NOMO-1 treated with DMSO at 0.1 percent for 48 hours (cell line): ENCODE data around the gene KBTBD13.

ENCODE experiments used
- DNase-seq: peaks from one replicate; lab custom pipeline; 2025; ENCODE audit not compliant: unreplicated experiment; lab: John Stamatoyannopoulos, UW

KBTBD13 gene

GRCh38 chr15:65051266-65051665, 25.3 kb upstream of the KBTBD13 start:
- no peak for DNase-seq

GRCh38 chr15:65052956-65053355, 23.6 kb upstream of the KBTBD13 start:
- no peak for DNase-seq

- peak; percentile 25 for DNase-seq
Observed at GRCh38 chr15:65054333-65055200, 22.0 kb upstream of the KBTBD13 start.

- DNase-seq, result no peak
Observed at GRCh38 chr15:65055201-65055870, 21.2 kb upstream of the KBTBD13 start.

GRCh38 chr15:65056106-65056505, 20.4 kb upstream of the KBTBD13 start:
- no peak for DNase-seq

GRCh38 chr15:65056868-65057548, 19.5 kb upstream of the KBTBD13 start:
- DNase-seq, result no peak

GRCh38 chr15:65057549-65057940, 19.0 kb upstream of the KBTBD13 start:
- DNase-seq, result no peak

GRCh38 chr15:65058394-65059368, 17.9 kb upstream of the KBTBD13 start:
- DNase-seq, result no peak

- no peak for DNase-seq
Observed at GRCh38 chr15:65059369-65059750, 17.2 kb upstream of the KBTBD13 start.

GRCh38 chr15:65059931-65060596, 16.5 kb upstream of the KBTBD13 start:
- DNase-seq, result no peak

GRCh38 chr15:65060641-65061397, 15.7 kb upstream of the KBTBD13 start:
- DNase-seq, result no peak

- no peak for DNase-seq
Observed at GRCh38 chr15:65062061-65062460, 14.5 kb upstream of the KBTBD13 start.

GRCh38 chr15:65062726-65063125, 13.8 kb upstream of the KBTBD13 start:
- DNase-seq, result no peak

GRCh38 chr15:65066001-65066634, 10.4 kb upstream of the KBTBD13 start:
- DNase-seq, result no peak

GRCh38 chr15:65066635-65067316, 9.8 kb upstream of the KBTBD13 start:
- DNase-seq, result no peak

- DNase-seq, result no peak
Observed at GRCh38 chr15:65067317-65067644, 9.3 kb upstream of the KBTBD13 start.

GRCh38 chr15:65067645-65068402, 8.7 kb upstream of the KBTBD13 start, which contains the start of gene RASL12:
Gene RASL12, minus strand, starts transcription at chr15:65067991. Its CDS starts 156 bp downstream, at chr15:65067835.
- DNase-seq, result no peak

GRCh38 chr15:65068403-65068788, 8.2 kb upstream of the KBTBD13 start:
- DNase-seq, result no peak
